Measurements from ENCODE around the gene SHD. TPM values are rescaled to one million over a fixed set of nuclear protein-coding genes. Genes with fewer than 3 reads are reported as not detected.
A peak's percentile ranks its signal among the peaks of the same experiment; 100 is the strongest.

SHD gene
- total and polyA plus RNA-seq, 2 of the 13 experiments (the other 11 are each of a cell fraction or from before 2014, with no cell fraction given), result 0.11 to 0.20 TPM

DNA sequence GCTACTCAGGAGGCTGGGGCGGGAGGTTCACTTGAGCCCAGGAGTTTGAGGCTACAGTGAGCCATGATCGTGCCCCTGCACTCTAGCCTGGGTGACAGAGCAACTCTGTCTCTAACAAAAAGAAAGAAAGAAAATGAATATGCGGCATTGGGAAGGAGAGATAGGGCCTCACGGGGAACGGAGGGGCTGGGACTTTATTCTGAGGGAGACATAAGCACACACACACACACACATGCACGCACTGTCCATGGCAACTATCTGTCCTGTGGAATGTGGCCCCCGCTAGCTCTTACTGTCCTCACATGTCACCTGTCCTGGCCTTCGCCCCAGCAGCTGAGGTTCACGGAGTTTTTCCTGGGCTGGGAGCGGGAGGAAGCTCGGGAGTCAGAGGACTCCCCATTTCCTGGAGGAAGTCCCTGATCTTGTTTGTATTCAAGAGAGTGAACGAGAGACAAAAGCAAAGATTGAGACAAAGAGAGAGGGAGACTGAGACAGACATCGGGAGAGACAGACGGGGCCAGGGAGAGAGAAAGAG lies 58.9 kb downstream of the SHD start (continued):
- TF ChIP-seq, protein P1, sequence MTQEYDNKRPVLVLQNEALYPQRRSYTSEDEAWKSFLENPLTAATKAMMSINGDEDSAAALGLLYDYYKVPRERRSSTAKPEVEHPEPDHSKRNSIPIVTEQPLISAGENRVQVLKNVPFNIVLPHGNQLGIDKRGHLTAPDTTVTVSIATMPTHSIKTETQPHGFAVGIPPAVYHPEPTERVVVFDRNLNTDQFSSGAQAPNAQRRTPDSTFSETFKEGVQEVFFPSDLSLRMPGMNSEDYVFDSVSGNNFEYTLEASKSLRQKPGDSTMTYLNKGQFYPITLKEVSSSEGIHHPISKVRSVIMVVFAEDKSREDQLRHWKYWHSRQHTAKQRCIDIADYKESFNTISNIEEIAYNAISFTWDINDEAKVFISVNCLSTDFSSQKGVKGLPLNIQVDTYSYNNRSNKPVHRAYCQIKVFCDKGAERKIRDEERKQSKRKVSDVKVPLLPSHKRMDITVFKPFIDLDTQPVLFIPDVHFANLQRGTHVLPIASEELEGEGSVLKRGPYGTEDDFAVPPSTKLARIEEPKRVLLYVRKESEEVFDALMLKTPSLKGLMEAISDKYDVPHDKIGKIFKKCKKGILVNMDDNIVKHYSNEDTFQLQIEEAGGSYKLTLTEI (CRISPR knock-in tag; conservative IDR thresholded peaks at IDR 0.05), result no peak
- TF ChIP-seq ZNF616 (CRISPR knock-in tag; IDR thresholded peaks at IDR 0.05; ENCODE audit: low read depth), result no peak
- TF ChIP-seq, protein P2, sequence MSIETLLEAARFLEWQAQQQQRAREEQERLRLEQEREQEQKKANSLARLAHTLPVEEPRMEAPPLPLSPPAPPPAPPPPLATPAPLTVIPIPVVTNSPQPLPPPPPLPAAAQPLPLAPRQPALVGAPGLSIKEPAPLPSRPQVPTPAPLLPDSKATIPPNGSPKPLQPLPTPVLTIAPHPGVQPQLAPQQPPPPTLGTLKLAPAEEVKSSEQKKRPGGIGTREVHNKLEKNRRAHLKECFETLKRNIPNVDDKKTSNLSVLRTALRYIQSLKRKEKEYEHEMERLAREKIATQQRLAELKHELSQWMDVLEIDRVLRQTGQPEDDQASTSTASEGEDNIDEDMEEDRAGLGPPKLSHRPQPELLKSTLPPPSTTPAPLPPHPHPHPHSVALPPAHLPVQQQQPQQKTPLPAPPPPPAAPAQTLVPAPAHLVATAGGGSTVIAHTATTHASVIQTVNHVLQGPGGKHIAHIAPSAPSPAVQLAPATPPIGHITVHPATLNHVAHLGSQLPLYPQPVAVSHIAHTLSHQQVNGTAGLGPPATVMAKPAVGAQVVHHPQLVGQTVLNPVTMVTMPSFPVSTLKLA (IDR thresholded peaks at IDR 0.05), result peak; percentile 10
- TF ChIP-seq HNRNPL (IDR thresholded peaks at IDR 0.05; ENCODE audit: low read depth, low read length), result no peak
- no peak for TF ChIP-seq ZMYM2 (CRISPR knock-in tag; IDR thresholded peaks at IDR 0.05)
- no peak for TF ChIP-seq ZNF589 (CRISPR knock-in tag; conservative IDR thresholded peaks at IDR 0.05)
- TF ChIP-seq FOXO1 (CRISPR knock-in tag; IDR thresholded peaks at IDR 0.05), result no peak
- TF ChIP-seq, protein P3, sequence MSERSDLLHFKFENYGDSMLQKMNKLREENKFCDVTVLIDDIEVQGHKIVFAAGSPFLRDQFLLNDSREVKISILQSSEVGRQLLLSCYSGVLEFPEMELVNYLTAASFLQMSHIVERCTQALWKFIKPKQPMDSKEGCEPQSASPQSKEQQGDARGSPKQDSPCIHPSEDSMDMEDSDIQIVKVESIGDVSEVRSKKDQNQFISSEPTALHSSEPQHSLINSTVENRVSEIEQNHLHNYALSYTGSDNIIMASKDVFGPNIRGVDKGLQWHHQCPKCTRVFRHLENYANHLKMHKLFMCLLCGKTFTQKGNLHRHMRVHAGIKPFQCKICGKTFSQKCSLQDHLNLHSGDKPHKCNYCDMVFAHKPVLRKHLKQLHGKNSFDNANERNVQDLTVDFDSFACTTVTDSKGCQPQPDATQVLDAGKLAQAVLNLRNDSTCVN (CRISPR knock-in tag; IDR thresholded peaks at IDR 0.05; ENCODE audit: borderline replicate concordance), result no peak
- TF ChIP-seq JUN (CRISPR knock-in tag; IDR thresholded peaks at IDR 0.05), result no peak
- no peak for TF ChIP-seq ZNF329 (CRISPR knock-in tag; IDR thresholded peaks at IDR 0.05; ENCODE audit: low read depth)
- TF ChIP-seq HOXA3 (CRISPR knock-in tag; IDR thresholded peaks at IDR 0.05), result peak; percentile 51; the same call in 1 of the 2 replicates
- TF ChIP-seq, protein P4, sequence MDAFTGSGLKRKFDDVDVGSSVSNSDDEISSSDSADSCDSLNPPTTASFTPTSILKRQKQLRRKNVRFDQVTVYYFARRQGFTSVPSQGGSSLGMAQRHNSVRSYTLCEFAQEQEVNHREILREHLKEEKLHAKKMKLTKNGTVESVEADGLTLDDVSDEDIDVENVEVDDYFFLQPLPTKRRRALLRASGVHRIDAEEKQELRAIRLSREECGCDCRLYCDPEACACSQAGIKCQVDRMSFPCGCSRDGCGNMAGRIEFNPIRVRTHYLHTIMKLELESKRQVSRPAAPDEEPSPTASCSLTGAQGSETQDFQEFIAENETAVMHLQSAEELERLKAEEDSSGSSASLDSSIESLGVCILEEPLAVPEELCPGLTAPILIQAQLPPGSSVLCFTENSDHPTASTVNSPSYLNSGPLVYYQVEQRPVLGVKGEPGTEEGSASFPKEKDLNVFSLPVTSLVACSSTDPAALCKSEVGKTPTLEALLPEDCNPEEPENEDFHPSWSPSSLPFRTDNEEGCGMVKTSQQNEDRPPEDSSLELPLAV (CRISPR knock-in tag; conservative IDR thresholded peaks at IDR 0.05; ENCODE audit: low read depth), result no peak
- 0 out of 2 replicates have a peak, but pooled peaks have one; percentile 23 for TF ChIP-seq ZNF160 (CRISPR knock-in tag; IDR thresholded peaks at IDR 0.05)
- peak; percentile 70; the same call in 1 of the 2 replicates for TF ChIP-seq ZNF292 (CRISPR knock-in tag; IDR thresholded peaks at IDR 0.05; ENCODE audit: borderline replicate concordance, low read depth)
- TF ChIP-seq, protein P5, sequence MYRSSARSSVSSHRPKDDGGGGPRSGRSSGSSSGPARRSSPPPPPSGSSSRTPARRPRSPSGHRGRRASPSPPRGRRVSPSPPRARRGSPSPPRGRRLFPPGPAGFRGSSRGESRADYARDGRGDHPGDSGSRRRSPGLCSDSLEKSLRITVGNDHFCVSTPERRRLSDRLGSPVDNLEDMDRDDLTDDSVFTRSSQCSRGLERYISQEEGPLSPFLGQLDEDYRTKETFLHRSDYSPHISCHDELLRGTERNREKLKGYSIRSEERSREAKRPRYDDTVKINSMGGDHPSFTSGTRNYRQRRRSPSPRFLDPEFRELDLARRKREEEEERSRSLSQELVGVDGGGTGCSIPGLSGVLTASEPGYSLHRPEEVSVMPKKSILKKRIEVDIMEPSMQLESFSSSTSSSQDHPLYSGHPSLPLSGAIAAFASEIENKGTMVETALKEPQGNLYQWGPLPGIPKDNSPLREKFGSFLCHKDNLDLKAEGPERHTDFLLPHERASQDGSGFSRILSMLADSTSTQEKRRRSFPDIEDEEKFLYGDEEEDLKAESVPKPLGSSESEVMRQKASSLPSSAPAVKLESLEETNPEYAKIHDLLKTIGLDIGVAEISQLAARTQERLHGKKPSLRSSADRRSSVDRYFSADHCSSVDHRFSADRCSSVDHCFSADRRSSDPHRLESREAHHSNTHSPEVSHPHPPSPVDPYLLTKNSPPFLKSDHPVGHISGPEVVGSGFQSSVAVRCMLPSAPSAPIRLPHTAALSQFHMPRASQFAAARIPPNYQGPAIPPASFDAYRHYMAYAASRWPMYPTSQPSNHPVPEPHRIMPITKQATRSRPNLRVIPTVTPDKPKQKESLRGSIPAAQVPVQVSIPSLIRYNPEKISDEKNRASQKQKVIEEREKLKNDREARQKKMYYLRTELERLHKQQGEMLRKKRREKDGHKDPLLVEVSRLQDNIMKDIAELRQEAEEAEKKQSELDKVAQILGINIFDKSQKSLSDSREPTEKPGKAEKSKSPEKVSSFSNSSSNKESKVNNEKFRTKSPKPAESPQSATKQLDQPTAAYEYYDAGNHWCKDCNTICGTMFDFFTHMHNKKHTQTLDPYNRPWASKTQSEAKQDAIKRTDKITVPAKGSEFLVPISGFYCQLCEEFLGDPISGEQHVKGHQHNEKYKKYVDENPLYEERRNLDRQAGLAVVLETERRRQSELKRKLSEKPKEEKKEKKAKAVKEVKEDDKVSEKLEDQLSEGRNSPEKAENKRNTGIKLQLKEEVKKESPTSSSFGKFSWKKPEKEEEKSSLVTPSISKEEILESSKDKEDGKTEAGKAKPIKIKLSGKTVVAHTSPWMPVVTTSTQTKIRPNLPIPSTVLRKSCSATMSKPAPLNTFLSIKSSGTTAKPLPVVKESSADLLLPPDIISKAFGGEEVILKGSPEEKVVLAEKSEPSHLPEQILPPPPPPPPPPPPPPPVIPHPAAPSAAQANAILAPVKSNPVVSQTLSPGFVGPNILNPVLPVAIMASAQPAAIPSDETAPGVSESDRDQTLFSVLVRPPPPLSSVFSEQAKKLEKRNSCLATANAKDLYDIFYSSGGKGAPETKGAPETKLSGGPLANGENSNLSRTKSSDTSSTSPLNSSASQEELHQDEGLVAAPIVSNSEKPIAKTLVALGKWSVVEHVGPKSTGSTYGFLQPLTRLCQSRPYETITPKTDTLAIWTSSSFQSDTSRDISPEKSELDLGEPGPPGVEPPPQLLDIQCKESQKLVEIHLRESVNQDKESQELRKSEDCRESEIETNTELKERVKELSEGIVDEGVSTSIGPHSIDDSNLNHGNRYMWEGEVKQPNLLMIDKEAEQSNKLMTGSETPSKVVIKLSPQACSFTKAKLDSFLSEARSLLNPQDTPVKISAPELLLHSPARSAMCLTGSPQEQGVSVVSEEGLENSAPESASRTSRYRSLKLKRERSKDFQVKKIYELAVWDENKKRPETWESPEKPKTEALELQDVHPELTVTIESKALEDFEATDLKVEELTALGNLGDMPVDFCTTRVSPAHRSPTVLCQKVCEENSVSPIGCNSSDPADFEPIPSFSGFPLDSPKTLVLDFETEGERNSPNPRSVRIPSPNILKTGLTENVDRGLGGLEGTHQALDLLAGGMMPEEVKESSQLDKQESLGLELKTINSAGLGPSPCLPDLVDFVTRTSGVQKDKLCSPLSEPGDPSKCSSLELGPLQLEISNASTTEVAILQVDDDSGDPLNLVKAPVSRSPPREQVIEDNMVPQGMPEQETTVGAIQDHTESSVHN (CRISPR knock-in tag; IDR thresholded peaks at IDR 0.05), result no peak
